Inflammatory macrophage (primary cell): ENCODE results near the gene TTLL9.

Source experiments
- DNase-seq, 2 donors: peaks; one replicate each; pipeline ENCODE4 v3.0.0-alpha.2; 2020 to 2022

Gene TTLL9

DNA sequence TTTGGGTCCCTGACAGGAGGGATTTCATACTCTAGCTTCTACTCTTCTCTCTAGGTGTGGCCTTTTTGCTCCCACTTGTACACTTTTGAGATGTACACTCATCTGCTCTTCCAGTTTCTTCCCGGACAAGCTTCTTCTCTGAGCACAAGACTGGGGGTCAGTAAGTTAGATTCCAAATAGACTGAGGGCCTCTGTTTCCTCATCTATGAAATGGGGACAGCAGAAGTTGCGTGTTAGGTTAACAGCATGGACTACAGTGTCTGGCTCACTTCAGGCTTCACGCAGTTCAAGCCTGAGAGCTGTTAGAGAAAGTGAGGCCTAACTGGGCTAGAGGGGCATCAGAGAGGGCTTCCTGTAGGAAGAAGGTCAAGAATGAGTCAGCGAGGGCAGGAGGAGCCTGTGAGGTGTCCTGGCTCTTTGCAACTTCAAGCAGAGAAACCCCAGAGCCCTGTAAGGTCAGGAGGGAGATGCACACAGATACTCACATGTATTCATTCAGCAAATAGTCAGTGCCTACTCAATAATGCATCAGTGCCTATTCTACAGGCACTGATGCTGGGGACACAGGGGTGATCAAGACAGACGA is 118.1 kb downstream of the TTLL9 start:
- DNase-seq, result no peak

DNA sequence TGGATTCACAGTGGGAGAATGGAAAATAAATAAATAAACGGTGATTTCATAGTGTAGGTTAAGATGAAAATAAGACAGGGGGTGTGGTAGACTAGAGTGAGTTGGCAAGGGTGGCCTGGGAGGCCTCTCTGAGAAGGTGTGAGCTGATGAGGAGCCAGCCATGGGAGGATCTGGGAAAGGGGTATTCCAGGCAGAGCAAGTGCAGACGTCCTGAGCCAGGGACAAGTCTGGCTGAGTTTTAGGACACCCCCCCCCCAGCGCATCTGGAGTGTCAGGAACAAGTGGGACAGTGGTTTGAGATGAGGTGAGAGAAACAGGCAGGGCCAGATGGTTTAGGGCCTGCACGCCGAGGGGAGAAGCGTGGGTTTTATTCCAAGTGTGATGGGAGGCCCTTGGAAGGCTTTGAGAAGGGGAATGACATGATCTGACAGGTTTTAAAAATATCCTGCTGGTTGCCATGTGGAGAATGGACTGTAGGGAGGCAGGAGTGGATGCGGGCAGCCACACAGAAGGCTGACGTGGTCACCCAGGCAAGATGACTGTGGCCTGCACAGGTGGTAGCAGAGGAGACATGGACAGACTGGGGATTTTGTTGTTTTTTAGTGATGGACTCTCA is 118.7 kb downstream of the TTLL9 start:
- DNase-seq, result no peak

DNA sequence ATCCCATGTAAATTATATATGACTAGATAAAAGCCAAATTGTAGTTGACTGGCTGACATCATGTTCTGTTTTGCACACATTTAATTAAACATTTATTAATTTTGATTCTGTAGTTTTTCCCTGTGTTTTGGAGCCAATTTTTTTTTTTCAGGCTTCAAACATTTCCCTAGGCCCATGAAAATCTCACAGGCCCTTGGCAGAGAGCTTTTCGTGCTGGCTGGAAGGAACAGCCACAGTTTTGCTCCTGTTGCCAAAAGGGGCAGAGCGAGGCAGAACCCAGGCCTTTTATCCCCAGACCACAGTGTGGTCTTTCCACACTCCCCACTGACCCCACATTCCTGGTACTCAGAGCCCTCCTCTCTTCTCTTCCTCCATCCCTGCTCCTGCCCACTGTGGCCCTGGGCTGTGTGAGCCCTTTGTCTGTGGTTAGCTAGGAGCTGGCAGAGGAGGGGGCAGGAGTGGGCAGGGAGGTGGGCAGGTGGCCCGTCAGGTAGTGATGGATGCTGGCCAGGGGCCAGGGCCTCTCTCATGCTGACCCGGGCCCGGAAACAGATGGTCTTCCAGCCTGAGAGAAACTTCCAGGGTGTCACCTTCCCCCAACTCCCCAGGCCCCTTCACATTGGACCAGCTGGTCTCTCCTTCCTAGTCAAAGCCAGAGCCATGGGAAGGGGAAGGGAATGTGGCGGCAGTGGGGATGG is 120.4 kb downstream of the TTLL9 start:
- DNase-seq, result no peak

DNA sequence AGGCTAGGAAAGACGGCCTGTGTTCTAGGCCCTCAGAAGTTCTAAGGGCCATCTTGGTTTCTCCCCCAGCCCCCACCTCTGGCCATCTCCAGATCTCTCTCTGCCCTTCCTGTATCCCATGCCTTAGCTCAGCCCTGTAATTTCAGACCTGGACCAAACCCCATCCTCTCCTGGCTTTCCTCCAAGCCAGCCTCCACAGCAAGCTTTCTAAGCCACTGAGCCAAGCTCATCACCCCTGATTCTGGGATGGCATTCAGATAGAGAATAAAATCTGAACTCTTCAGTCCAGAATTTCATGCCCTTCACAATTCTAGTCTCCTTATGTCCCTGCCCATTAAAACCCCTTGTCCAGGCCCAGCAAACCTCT is 120.9 kb downstream of the TTLL9 start:
- DNase-seq, result no peak

DNA sequence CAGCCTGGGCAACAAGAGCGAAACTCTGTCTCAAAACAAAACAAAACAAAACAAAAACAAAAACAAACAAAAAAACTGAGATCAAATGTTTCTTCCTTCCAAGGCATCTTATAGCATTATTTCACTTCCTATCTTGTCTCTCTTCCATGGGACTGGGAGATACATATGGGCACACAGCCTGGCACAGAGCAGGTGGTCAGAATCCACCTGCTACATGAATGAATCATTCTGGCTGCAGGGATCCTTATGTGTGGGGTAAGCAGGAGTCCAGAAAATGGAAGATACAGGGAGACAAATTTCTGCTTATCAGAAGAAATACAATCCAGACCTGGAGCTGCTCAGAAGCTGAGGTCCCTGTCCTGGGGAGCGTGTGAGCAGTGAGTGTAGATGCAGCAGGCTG is 121.7 kb downstream of the TTLL9 start:
- no peak for DNase-seq
